Fibroblast of lung (primary cell): Measurements from ENCODE around the gene MYBBP1A. TPM values are rescaled to one million over a fixed set of nuclear protein-coding genes. Genes with fewer than 3 reads are reported as not detected.

Experiments used
- DNase-seq, 2 donors: peaks; one replicate each; pipeline versions ENCODE4 v3.0.0 to v3.0.0-alpha.2; 2010; ENCODE audit warnings: low read depth in 2 of 2
- H2AFZ ChIP-seq: 2 replicates; pipeline ENCODE4 v1.5.1; 2012; ENCODE audit warnings: low read length, control low read depth, inconsistent platforms
- H3K27ac ChIP-seq: 2 replicates; pipeline ENCODE4 v1.5.1; 2011; ENCODE audit warnings: low read length, control low read depth; ENCODE audit not compliant: insufficient read depth
- H3K27me3 ChIP-seq: 2 replicates; pipeline ENCODE4 v1.5.1; 2011; ENCODE audit warnings: mild to moderate bottlenecking, low read length; ENCODE audit not compliant: control insufficient read depth, insufficient read depth
- H3K36me3 ChIP-seq: 2 replicates; pipeline ENCODE4 v1.5.1; 2011; ENCODE audit warnings: low read length; ENCODE audit not compliant: control insufficient read depth, insufficient read depth
- H3K4me1 ChIP-seq: 2 replicates; pipeline ENCODE4 v1.5.1; 2011; ENCODE audit warnings: low read length; ENCODE audit not compliant: control insufficient read depth, insufficient read depth; ENCODE audit errors: extremely low read depth
- H3K4me2 ChIP-seq: 2 replicates; pipeline ENCODE4 v1.5.1; 2011; ENCODE audit warnings: low read length, control low read depth; ENCODE audit not compliant: insufficient read depth; ENCODE audit errors: extremely low read depth
- H3K4me3 ChIP-seq, 4 experiments: fragments of 200-600 bp in 1 of 4; sonication (generic) in 1 of 4; replicated peaks in 1 of 4; 2 replicates each; pipeline ENCODE4 v1.5.1; 2011 to 2016; ENCODE audit warnings: low read length in 4 of 4, low read depth in 3 of 4, mild to moderate bottlenecking in 3 of 4, control low read depth in 2 of 4, inconsistent platforms in 1 of 4, mixed read lengths in 1 of 4; ENCODE audit not compliant: insufficient read depth in 1 of 4; ENCODE audit errors: control extremely low read depth in 1 of 4
- H3K79me2 ChIP-seq: 2 replicates; pipeline ENCODE4 v1.5.1; 2012; ENCODE audit warnings: mild to moderate bottlenecking, low read length, inconsistent platforms; ENCODE audit not compliant: control insufficient read depth, insufficient read depth
- H3K9ac ChIP-seq: 2 replicates; pipeline ENCODE4 v1.5.1; 2011; ENCODE audit warnings: mild to moderate bottlenecking, low read length, control low read depth; ENCODE audit not compliant: insufficient read depth
- H3K9me3 ChIP-seq: 2 replicates; pipeline ENCODE4 v1.5.1; 2012; ENCODE audit warnings: low read depth, low read length; ENCODE audit not compliant: control insufficient read depth, insufficient read depth
- H4K20me1 ChIP-seq: 2 replicates; pipeline ENCODE4 v1.5.1; 2011; ENCODE audit warnings: low read length; ENCODE audit not compliant: control insufficient read depth, insufficient read depth; ENCODE audit errors: extremely low read depth
- EZH2 ChIP-seq: IDR thresholded peaks from 2 replicates; pipeline ENCODE4 v1.5.1; 2012; ENCODE audit warnings: low read length, control low read depth, mild to moderate bottlenecking; ENCODE audit errors: missing control alignments
- polyA plus RNA-seq, 2 donors: library from polyadenylated mRNA; depleted of rRNA in 1 of 2; stranded (reverse) in 1 of 2; unstranded in 1 of 2; fragments of >200 nt; gene quantifications; 2 replicates each; pipeline ENCODE4 v1.2.1, GENCODE V29; 2011 to 2012; ENCODE audit warnings: missing spikeins in 1 of 2
- total RNA-seq: library from RNA; depleted of rRNA; stranded (reverse); fragments of >200 nt; gene quantifications from 2 replicates; pipeline ENCODE4 v1.2.1, GENCODE V29; 2014
- TF ChIP-seq, protein P1 (sequence below), 2 donors: IDR thresholded peaks in 1 of 2; conservative IDR thresholded peaks in 1 of 2; 1 replicate in 1 of 2; 2 replicates in 1 of 2; pipeline ENCODE4 v1.5.1; 2011 to 2012; ENCODE audit warnings: low read length in 2 of 2, control low read depth in 1 of 2, inconsistent platforms in 1 of 2, low read depth in 1 of 2, mild to moderate bottlenecking in 1 of 2

Gene MYBBP1A
- total and polyA plus RNA-seq, 2 donors (not counting 1 experiment from before 2014, with no cell fraction given): 14.1 to 28.6 TPM

DNA sequence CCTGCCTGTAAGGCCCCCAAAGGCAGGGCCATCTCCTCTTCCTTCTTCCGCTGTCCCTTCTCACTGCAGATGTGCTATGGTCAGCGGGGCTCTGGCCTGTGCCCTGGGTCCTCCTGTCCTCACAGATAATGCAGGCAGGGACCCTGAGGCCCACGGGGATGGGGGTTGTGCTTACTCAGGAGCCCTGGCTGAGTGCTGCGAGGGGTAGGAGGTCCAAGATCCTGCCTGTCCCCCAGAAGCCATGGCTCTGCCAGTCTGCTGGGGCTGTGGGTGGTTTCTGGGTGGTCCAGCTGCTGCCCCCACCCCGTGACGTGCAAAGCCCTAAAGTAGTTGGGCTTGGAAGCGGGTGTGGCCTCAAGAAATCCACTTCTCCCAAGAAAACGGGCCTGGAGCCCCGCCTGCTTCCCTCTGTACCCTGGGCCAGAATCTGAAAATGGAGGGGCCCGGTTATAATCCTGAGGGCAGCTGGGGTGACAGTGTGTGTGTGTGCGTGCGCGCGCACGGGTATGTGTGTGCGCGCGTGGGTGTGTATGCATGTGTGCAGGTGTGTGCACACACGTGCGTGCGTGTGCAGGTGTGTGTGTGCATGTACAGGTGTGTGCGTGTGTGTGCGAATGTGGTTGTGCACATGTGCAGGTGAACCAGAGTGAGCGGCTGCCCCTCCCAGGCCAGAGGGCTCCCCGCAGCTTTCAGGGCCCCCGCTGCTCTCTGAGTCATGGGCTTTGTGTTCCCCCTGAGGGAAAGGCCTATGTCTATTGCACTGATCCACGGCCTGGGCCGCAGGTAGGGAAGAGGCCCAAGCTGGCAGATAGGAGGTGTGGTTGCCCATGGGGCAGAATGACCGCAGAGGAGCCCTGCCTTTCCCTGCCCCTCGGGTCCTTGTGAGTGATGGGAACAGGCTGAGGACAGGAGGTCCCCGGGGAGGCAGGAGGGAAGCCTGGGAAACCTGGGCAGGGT is 42.8 kb downstream of the MYBBP1A start:
- no peaks in the 10 kb centered on the region for H4K20me1 ChIP-seq
- no peak overlapping the region for H3K4me3 ChIP-seq
- TF ChIP-seq, protein P1, sequence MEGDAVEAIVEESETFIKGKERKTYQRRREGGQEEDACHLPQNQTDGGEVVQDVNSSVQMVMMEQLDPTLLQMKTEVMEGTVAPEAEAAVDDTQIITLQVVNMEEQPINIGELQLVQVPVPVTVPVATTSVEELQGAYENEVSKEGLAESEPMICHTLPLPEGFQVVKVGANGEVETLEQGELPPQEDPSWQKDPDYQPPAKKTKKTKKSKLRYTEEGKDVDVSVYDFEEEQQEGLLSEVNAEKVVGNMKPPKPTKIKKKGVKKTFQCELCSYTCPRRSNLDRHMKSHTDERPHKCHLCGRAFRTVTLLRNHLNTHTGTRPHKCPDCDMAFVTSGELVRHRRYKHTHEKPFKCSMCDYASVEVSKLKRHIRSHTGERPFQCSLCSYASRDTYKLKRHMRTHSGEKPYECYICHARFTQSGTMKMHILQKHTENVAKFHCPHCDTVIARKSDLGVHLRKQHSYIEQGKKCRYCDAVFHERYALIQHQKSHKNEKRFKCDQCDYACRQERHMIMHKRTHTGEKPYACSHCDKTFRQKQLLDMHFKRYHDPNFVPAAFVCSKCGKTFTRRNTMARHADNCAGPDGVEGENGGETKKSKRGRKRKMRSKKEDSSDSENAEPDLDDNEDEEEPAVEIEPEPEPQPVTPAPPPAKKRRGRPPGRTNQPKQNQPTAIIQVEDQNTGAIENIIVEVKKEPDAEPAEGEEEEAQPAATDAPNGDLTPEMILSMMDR (conservative IDR thresholded peaks at IDR 0.05 in 1 of 2, IDR thresholded peaks at IDR 0.05 in 1 of 2; ENCODE audit: low read depth in 1 of 2, low read length in 2 of 2): no peak
- no peak for TF ChIP-seq EZH2

DNA sequence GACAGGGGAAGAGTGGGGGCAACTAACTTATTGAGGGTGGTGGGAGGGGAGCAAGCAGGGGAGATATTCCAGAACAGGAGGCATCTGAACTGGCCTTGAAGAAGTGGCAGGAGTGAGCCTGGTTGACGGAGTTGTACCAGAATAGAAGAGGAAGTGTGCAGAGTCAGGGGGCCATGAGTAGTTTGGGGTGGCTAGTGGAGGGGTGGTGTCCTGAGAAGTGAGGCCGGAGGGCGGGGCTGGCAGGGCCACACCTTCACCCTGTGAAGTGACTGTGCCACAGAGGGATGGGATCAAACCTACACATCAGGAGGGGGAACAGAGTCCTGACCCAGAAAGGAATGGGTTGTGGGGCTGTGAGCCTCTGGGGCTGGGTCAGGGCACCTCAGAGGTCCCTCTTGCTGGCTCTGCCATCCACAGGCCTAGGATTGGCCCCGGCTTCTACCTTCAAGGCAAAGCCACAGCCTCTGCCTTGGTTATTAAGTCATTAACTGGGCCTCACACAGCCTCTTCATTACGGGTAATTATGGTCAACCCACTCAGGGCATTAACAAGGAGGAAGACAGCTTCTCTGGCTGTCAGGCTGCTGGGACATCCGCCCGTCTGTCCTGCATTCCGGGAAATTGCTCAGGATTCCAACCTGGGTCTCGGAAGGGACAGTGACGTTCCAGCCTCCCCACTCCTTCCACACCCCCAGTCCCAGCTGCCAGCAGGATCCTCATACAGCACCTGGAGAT is 43.8 kb downstream of the MYBBP1A start:
- Histone ChIP-seq H3K4me3 (no peak overlapping the region), H3K27me3 (no peaks in the 10 kb centered on the region), H3K9ac (no peak overlapping the region), H3K79me2 (no peaks in the 10 kb centered on the region), H3K4me2 (no peak overlapping the region), H3K27ac (no peak overlapping the region), H3K36me3 (no peaks in the 10 kb centered on the region), H3K9me3 (no peaks in the 10 kb centered on the region), H3K4me1 (no peaks in the 10 kb centered on the region), H4K20me1 (no peaks in the 10 kb centered on the region), H2AFZ (no peak overlapping the region)
- TF ChIP-seq, protein P1 (conservative IDR thresholded peaks at IDR 0.05 in 1 of 2, IDR thresholded peaks at IDR 0.05 in 1 of 2; ENCODE audit: low read depth in 1 of 2, low read length in 2 of 2): no peak
- no peak for TF ChIP-seq EZH2
- no peak for DNase-seq

More for the DNA sequence above, 42.8 kb downstream of the MYBBP1A start:
- Histone ChIP-seq H3K4me2 (no peak overlapping the region), H2AFZ (no peak overlapping the region), H3K27ac (no peak overlapping the region), H3K9ac (no peak overlapping the region), H3K4me1 (no peaks in the 10 kb centered on the region), H3K36me3 (no peaks in the 10 kb centered on the region), H3K9me3 (no peaks in the 10 kb centered on the region), H3K27me3 (no peaks in the 10 kb centered on the region), H3K79me2 (no peaks in the 10 kb centered on the region)
- no peak for DNase-seq

DNA sequence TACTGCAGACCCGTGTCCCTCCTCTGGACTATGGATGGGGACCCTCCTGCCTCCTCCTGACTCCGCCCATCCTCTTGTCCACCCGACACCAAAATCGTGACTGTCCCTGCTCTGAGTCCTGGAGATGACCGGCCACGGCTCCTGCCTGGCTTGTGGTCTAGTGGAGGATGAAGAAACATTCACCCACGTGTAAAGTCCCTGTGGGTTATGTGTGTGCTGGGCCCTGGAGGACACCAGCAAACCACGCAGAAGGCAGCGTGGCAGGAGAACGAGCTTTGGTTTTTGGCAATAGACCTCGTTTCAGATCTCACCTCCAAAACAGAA is 44.6 kb downstream of the MYBBP1A start:
- Histone ChIP-seq H3K27ac (no peak overlapping the region), H4K20me1 (no peaks in the 10 kb centered on the region), H3K79me2 (no peaks in the 10 kb centered on the region), H3K27me3 (no peaks in the 10 kb centered on the region), H2AFZ (no peak overlapping the region), H3K36me3 (no peaks in the 10 kb centered on the region), H3K4me2 (no peak overlapping the region), H3K9ac (no peak overlapping the region), H3K9me3 (no peaks in the 10 kb centered on the region), H3K4me3 (no peak overlapping the region), H3K4me1 (no peaks in the 10 kb centered on the region)
- DNase-seq: no peak
- TF ChIP-seq EZH2: no peak
- TF ChIP-seq, protein P1 (conservative IDR thresholded peaks at IDR 0.05 in 1 of 2, IDR thresholded peaks at IDR 0.05 in 1 of 2; ENCODE audit: low read depth in 1 of 2, low read length in 2 of 2): no peak
